DND-41 (cell line): Measurements from ENCODE around the gene TTLL10.
"Not testable (repeated sequence)": the region's sequence is repeated elsewhere in the genome, so short reads cannot be mapped to it uniquely, and the experiment has no call there.

ENCODE experiments used
- ATAC-seq: fragments of 200-7000 bp; cut with Tn5 transposase; 3 replicates; pipeline ENCODE4 v1.9.1; 2021; ENCODE audit warnings: low read depth; ENCODE audit not compliant: insufficient read depth
- DNase-seq: peaks from one replicate; pipeline ENCODE4 v3.0.0-alpha.2; 2020
- H2AFZ ChIP-seq: 2 replicates; pipeline ENCODE4 v1.6.0; 2012; ENCODE audit warnings: low read depth, low read length
- H3K27ac ChIP-seq: 2 replicates; pipeline ENCODE4 v1.5.1; 2012; ENCODE audit warnings: low read length, inconsistent platforms
- H3K27me3 ChIP-seq: fragments of 200-600 bp; sonication (generic); 2 replicates; pipeline ENCODE4 v1.6.0; 2012; ENCODE audit warnings: low read length, mild to moderate bottlenecking, inconsistent platforms; ENCODE audit not compliant: insufficient read depth, poor library complexity
- H3K36me3 ChIP-seq: 2 replicates; pipeline ENCODE4 v1.5.1; 2012; ENCODE audit warnings: low read length, inconsistent platforms; ENCODE audit not compliant: insufficient read depth
- H3K4me1 ChIP-seq: 2 replicates; pipeline ENCODE4 v1.5.1; 2012; ENCODE audit warnings: mild to moderate bottlenecking, low read length; ENCODE audit not compliant: insufficient read depth
- H3K4me2 ChIP-seq: 2 replicates; pipeline ENCODE4 v1.6.0; 2012; ENCODE audit warnings: mild to moderate bottlenecking, moderate library complexity, low read length, inconsistent platforms; ENCODE audit not compliant: insufficient read depth
- H3K4me3 ChIP-seq, 2 experiments: fragments of 200-600 bp in 1 of 2; shearing (Covaris generic) in 1 of 2; 2 replicates each; pipeline ENCODE4 v1.5.1; 2012 to 2016; ENCODE audit warnings: inconsistent platforms in 2 of 2, low read length in 2 of 2, mild to moderate bottlenecking in 2 of 2, low read depth in 1 of 2, moderate library complexity in 1 of 2
- H3K79me2 ChIP-seq: 2 replicates; pipeline ENCODE4 v1.6.0; 2012; ENCODE audit warnings: low read length, inconsistent platforms; ENCODE audit not compliant: insufficient read depth
- H3K9ac ChIP-seq: 2 replicates; pipeline ENCODE4 v1.6.0; 2012; ENCODE audit warnings: low read depth, mild to moderate bottlenecking, inconsistent platforms, low read length, moderate library complexity
- H3K9me3 ChIP-seq: 2 replicates; pipeline ENCODE4 v1.5.1; 2012; ENCODE audit warnings: low read length, moderate library complexity, mild to moderate bottlenecking, inconsistent platforms; ENCODE audit not compliant: insufficient read depth, severe bottlenecking
- H4K20me1 ChIP-seq: 2 replicates; pipeline ENCODE4 v1.6.0; 2012; ENCODE audit warnings: low read length; ENCODE audit not compliant: insufficient read depth
- CTCF ChIP-seq: IDR thresholded peaks from 2 replicates; pipeline ENCODE4 v1.5.1; 2012; ENCODE audit warnings: borderline replicate concordance, low read length, moderate library complexity, mild to moderate bottlenecking; ENCODE audit not compliant: poor library complexity, severe bottlenecking; ENCODE audit errors: extremely low read depth
- EZH2 ChIP-seq: IDR thresholded peaks from 3 replicates; pipeline ENCODE4 v1.6.1; 2012; ENCODE audit warnings: borderline replicate concordance, low read depth, mild to moderate bottlenecking, moderate library complexity, low read length, inconsistent platforms; ENCODE audit not compliant: severe bottlenecking

The TTLL10 gene

DNA sequence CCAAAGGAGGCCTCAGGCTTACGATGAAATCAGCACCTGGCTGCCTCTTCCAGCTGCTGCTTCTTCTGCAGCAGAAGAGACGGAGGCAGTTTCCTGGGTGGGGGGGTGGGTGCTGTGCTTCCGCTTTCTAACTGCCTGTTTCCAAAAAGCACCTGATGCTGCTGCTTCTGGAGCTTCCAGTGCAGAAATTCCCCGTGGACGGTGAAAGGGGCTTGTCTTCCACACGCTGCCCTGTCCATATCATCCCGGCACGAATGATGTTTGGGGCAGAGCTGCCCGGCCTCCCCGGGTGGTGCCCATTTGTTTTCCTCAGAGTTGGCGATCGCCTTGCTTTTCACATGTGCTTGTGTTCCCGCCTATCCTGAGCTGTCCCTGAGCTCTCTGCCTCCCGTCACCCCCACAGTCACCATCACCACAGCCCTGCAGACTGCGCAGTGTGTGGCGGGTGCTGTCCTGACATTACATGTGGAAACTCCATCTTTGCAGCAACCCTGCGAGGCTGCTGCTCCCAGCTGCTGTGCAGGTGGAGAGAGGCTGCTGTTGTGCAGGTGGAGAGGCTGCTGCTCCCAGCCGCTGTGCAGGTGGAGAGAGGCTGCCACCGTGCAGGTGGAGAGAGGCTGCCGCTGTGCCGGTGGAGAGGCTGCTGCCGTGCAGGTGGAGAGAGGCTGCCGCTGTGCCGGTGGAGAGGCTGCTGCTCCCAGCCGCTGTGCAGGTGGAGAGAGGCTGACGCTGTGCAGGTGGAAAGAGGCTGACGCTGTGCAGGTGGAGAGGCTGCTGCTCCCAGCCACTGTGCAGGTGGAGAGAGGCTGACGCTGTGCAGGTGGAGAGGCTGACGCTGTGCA lies 1.8 kb downstream of the TTLL10 start:
- Histone ChIP-seq H3K9ac (no peak overlapping the region), H3K27me3 (peaks cover 3% of the 10 kb centered on the region), H3K4me2 (no peak overlapping the region), H4K20me1 (peaks cover 2% of the 10 kb centered on the region; the same call in 1 of the 2 replicates), H3K4me1 (no peaks in the 10 kb centered on the region), H3K36me3 (no peaks in the 10 kb centered on the region), H3K79me2 (no peaks in the 10 kb centered on the region), H3K27ac (no peak overlapping the region), H3K4me3 (no peak overlapping the region), H3K9me3 (no peaks in the 10 kb centered on the region), H2AFZ (no peak overlapping the region)
- no peak for ATAC-seq
- no peak for DNase-seq
- TF ChIP-seq EZH2 (no peak), CTCF (no peak)

DNA sequence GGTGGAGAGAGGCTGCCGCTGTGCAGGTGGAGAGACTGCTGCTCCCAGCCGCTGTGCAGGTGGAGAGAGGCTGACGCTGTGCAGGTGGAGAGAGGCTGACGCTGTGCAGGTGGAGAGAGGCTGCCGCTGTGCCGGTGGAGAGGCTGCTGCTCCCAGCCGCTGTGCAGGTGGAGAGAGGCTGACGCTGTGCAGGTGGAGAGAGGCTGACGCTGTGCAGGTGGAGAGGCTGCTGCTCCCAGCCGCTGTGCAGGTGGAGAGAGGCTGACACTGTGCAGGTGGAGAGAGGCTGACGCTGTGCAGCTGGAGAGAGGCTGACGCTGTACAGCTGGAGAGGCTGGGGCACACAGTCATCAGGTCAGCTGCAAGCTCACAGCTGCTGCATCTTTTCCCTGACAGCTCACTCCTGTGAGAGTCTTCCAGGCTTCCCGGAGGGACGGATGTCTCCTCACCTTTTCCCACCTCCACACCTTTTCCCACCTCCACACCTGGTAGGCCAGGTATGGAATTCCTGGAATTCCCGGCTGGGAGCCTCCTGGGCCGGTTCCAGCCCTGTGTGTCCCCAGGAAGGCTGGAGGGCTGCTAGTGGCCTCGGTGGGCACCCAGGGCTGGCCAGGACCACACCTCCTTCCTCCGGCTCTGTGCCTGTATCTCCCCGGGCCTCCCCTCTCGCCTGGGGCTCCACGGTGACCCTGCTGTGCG lies 2.5 kb downstream of the TTLL10 start:
- H3K9ac ChIP-seq, H3K4me2 ChIP-seq, H3K36me3 ChIP-seq, DNase-seq, H2AFZ ChIP-seq, H3K27ac ChIP-seq, H3K4me3 ChIP-seq, H3K79me2 ChIP-seq, H3K4me1 ChIP-seq, ATAC-seq, H4K20me1 ChIP-seq, H3K27me3 ChIP-seq, H3K9me3 ChIP-seq: not testable (repeated sequence)

- Histone ChIP-seq H3K79me2 (no peaks in the 10 kb centered on the region), H3K9me3 (no peaks in the 10 kb centered on the region)
These were observed 3.3 kb downstream of the TTLL10 start for GRCh38 chr1:1176931-1177330.

More at GRCh38 chr1:1176931-1177330, 3.3 kb downstream of the TTLL10 start:
- DNase-seq (no peak), ATAC-seq (no peak)
- no peak overlapping the region for H3K9ac ChIP-seq
- peaks cover 2% of the 10 kb centered on the region for H3K27me3 ChIP-seq
- H2AFZ ChIP-seq, result no peak overlapping the region
- no peak overlapping the region for H3K4me3 ChIP-seq
- no peaks in the 10 kb centered on the region; the same call in none of the 2 replicates for H4K20me1 ChIP-seq
- TF ChIP-seq CTCF (no peak), EZH2 (no peak)
- no peaks in the 10 kb centered on the region for H3K4me1 ChIP-seq
- no peak overlapping the region for H3K4me2 ChIP-seq
- no peak overlapping the region for H3K27ac ChIP-seq
- H3K36me3 ChIP-seq, result no peaks in the 10 kb centered on the region
